LHCN-M2 (cell line): ENCODE data around the gene CACNG4. TPM values are rescaled to one million over a fixed set of nuclear protein-coding genes. Genes with fewer than 3 reads are reported as not detected.

ENCODE experiments used
- DNase-seq: peaks from one replicate; pipeline ENCODE4 v3.0.0-alpha.2; 2012; ENCODE audit warnings: low read depth
- total RNA-seq: library from RNA; depleted of rRNA; stranded (reverse); fragments of >200 nt; gene quantifications from 2 replicates; pipeline ENCODE4 v1.2.3, GENCODE V29; 2014

CACNG4 gene
- total RNA-seq, 1 experiment from 2014 or later, result not detected

GRCh38 chr17:66984730-66985129 is 20.2 kb downstream of the CACNG4 start:
- no peak for DNase-seq

- DNase-seq, result no peak
Observed at GRCh38 chr17:66985338-66986237, 21.1 kb downstream of the CACNG4 start.

GRCh38 chr17:66986659-66987058 is 22.2 kb downstream of the CACNG4 start:
- no peak for DNase-seq

DNA sequence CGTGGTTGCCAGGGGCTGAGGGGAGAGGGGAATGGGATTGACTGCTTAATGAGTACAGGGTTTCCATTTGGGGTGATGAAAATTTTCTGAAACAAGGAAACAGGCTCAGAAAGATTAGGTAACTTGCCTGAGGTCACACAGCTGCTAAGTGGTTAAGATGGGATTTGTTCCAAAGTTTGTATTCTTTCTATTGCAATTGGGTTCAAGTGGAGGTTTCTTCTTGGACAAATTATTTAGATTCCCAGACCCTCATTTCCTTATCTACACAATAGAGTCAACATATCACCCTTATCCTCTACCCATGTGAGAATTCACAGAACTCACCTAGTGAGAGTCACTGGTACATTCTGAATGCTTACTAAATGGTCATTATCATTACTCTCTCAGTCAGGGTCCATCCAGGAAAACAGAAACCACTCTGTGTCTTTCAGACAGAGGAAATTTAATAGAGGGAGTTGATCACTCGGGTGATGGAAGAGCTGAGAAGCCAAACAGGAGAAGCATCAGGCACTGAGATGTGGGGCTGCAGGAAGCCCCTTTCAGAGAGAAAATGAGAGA is 22.6 kb downstream of the CACNG4 start:
- DNase-seq, result no peak

- DNase-seq, result no peak
Observed at GRCh38 chr17:66988069-66988798, 23.7 kb downstream of the CACNG4 start.

- no peak for DNase-seq
Observed at GRCh38 chr17:66989076-66989475, 24.6 kb downstream of the CACNG4 start.

- no peak for DNase-seq
Observed at GRCh38 chr17:66989579-66989978, 25.1 kb downstream of the CACNG4 start.

DNA sequence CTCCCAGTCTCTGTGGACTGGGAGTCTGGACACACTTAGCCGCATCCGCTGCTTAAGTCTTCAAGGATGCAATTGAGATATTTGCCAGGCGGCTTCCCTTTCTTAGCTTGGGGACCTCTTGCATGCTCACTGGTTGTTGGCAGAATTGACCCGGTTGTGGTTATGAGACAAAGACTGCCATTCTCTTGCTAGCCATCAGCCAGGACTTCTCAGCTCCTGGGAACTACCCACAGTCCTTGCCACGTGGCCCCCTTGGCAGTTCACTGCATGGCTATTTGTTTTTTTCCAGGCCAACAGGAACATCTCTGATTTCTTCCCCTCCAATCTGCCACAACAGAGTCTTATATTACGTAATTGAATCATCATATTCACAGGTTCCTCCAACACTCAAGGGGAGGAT is 25.5 kb downstream of the CACNG4 start:
- no peak for DNase-seq

GRCh38 chr17:66992911-66993442 is 28.5 kb downstream of the CACNG4 start:
- DNase-seq, result no peak

DNA sequence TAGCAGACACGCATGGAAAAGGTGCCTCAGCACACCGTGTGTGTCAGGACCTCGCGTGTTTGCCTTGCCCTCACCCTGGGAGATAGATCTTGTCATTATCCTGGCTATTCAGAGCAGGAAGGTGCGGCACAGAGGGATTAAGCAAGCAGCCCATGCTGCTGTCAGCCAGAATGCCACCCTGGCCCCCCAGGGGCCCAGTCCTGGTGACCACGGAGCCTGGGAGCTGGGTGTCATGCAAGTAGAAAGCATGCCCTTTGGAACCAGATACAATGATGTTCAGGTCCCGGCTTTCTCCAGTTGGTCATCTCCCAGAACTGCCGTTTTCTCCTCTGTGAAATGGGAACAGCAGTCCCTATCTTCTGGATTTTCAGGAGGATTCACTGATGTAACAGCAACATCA is 29.9 kb downstream of the CACNG4 start:
- no peak for DNase-seq

DNA sequence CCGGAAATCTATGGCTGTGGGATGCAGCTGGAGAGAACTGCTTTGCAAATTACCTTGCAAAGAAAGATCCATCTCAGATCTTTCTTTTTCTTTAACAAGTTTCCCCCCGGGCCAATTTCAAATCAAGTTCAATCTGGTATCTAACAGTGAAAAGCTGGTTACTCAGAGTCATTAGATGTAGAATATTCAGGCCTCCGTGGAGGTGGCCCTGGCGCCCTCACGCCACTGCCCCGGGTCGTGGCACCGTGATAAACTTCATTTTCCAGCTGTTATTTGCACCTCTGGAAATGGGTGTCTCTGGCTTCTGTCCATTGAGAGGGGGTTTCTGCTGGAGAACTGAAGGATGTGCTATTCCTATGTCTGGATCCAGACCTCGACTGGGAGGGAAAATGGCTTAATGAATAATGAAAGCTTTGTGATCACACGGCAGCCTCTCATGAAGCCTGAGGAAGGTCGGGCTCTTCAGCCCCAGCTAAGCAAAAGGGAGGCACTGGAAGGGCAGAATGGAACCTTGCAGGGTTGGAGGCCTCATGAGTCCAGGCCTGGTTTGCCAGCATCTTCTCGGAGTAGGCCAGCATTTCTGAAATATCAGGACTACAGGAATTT is 30.5 kb downstream of the CACNG4 start:
- no peak for DNase-seq

GRCh38 chr17:66995944-66996343 is 31.4 kb downstream of the CACNG4 start:
- DNase-seq, result no peak

DNA sequence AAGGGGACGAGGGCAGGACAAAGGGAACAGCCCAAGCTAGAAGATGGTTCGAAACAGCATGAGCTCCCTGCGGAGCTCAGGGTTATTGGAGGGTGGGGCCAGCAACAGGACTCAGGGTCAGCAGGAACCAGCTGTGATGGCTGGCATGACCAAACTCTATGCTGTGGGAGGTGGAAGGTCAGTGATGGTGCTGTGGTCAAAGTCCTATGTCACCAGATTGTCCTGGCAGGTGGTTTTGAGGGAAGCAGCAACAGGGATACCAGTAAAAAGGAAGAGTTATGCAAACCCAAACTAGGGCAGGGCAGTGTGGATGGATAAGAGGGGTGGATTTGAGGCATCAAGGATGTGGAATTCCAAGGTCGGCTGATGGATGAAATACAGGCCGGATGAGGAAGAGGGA is 32.4 kb downstream of the CACNG4 start:
- no peak for DNase-seq

DNA sequence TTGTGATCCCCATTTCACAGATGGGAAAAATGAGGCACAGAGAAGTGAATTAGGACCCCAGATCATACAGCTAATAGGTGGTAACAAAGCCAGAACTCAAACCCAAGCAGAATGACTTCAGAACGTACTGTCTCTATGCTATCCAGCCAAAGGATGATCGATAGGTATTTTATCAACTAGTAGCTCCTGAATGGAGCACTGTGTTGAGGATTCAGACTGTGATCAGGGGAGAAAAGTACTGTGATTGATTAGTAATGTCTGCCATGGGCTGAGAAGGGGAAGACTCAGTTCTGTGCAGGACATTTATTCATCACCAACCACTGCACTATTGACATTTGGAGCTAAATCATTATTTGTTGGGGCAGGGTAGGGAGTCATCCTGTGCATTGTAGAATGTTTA is 38.7 kb downstream of the CACNG4 start:
- no peak for DNase-seq

GRCh38 chr17:67004181-67004580 is 39.7 kb downstream of the CACNG4 start:
- DNase-seq, result no peak

GRCh38 chr17:67007266-67007665 is 42.8 kb downstream of the CACNG4 start:
- no peak for DNase-seq

- no peak for DNase-seq
Observed at GRCh38 chr17:67008101-67008500, 43.6 kb downstream of the CACNG4 start.

DNA sequence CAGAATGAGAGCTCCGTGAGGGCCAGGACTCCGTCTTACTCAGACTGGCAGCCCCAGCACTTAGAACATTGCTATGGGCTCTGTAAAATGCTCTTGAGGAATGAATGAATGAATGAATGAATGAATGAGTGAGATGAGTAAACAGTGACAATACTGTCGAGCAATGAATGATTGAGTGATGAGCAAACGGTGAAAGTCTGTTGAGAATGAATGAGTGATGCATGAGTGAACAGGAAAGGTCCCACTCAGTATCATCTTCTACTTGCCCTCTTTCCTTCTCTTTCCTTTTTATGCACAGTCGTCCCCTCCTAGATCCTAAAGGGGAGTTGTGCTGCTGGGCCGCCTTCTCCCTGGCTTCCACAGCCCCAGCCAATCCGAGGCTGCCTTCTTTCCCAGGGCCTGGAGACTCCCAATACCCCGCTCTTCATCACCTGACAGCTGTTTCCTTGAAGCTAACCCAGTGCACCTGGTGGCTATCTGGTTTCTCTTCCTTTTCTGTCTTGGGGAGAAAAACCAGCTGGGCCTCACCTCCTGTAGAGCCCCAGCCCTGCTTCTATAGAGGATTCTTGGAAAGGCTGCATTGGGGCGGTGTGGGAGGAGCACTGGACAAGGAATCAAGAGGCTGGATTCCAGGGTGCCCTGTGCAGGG is 47.1 kb downstream of the CACNG4 start:
- no peak for DNase-seq

DNA sequence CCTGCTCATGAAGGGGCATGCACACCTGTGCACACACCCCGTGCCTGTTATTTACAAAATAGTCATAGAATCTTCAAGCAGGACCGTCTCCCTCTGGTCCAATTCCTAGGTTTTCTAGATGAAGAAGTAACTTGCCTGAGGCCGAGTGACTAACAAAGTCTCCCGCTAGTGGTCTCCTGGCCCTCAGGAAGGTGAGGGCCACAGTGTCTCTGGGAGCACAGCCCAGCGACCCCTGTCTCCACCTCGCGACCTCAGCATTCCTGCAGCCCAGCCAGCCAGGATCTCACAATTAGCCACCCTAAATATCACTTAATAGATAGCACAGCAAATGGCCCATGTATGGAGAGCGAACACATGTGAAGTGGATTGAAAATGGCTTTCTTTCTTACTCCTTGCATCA is 49.4 kb downstream of the CACNG4 start:
- no peak for DNase-seq

- peak; percentile 11 for DNase-seq
Observed at GRCh38 chr17:67015001-67015400, 50.5 kb downstream of the CACNG4 start.

DNA sequence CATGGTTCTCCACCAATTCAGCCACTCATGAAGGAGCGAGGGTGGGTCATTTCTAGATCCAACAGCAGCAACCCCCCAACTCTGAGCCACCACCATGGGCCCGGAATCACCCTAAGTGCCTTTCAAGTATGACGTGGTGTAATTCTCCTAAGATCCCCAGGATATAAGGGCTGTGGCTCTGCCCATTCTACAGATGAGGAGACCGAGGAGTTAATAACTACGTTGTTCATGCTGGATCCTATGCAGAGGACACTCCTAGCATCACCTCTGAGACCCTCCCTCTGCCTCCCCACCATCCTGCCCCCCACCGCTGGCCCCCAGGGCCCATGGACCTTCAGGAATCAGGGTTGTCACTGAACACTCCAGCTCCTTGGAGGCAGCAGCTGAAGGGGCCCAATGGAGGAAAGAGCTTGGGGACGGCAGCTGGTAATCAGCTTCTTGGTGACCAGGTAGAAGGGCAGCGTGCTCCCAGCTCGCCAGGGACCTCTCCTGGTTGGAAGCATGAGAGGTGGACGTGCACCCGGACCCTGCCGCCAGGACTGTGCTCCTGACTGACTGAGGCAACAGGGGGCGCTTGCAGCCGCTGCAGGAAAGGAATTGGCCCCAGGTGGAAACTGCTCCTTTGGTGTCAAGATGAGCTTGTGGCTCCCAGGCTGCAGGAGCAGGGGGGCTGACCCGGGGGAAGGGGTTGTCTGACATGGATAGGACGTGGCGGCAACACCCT is 51.7 kb downstream of the CACNG4 start:
- no peak for DNase-seq
